Adrenal gland (tissue), 12 donors: ENCODE results near the gene SMPX. TPM values are rescaled to one million over a fixed set of nuclear protein-coding genes. Genes with fewer than 3 reads are reported as not detected.

ENCODE experiments used
- DNase-seq, 7 donors: peaks; one replicate each; pipeline ENCODE4 v3.0.0-alpha.2; 2019 to 2020
- H3K27ac ChIP-seq, 5 donors: fragments of 200-600 bp; sonication (generic) in 4 of 5; 1 replicate in 3 of 5; 2 replicates in 2 of 5; pipeline versions ENCODE4 v1.5.1 to v1.8.0; 2016 to 2020; ENCODE audit warnings: mild to moderate bottlenecking in 1 of 5
- H3K27me3 ChIP-seq: fragments of 200-600 bp; 2 replicates; pipeline ENCODE4 v1.8.0; 2021
- H3K36me3 ChIP-seq, 2 donors: fragments of 200-600 bp; replicated peaks in 1 of 2; 1 replicate in 1 of 2; 2 replicates in 1 of 2; pipeline versions ENCODE4 v1.5.1 to v1.8.0; 2018 to 2022
- H3K4me1 ChIP-seq, 2 donors: fragments of 200-600 bp; replicated peaks in 1 of 2; 1 replicate in 1 of 2; 2 replicates in 1 of 2; pipeline versions ENCODE4 v1.5.1 to v1.8.0; 2018 to 2021
- H3K4me3 ChIP-seq, 4 donors: fragments of 200-600 bp; sonication (generic) in 3 of 4; one replicate each; pipeline ENCODE4 v1.5.1; 2016 to 2018
- H3K9me3 ChIP-seq, 3 donors: fragments of 200-600 bp; sonication (generic) in 1 of 3; replicated peaks in 1 of 3; 1 replicate in 2 of 3; 2 replicates in 1 of 3; pipeline versions ENCODE4 v1.5.1 to v1.8.0; 2016 to 2021
- POLR2A ChIP-seq, 2 donors: fragments of 450-650 bp; IDR thresholded peaks; one replicate each; pipeline ENCODE4 v1.6.1; 2017; ENCODE audit warnings: antibody characterized with exemption in 2 of 2, mild to moderate bottlenecking in 2 of 2, moderate library complexity in 1 of 2
- WGBS, 4 donors: extraction: QIAGEN DNeasy Blood & Tissue Kit in 2 of 4; methylation state at CpG; one replicate each; pipeline versions ENCODE4 v1.1.5 to v1.1.7; 2013 to 2017; 5-methylcytosine and 5-hydroxymethylcytosine counted together
- intact Hi-C, 2 donors: fragments of 100-400 bp; cut with DNase I; formaldehyde crosslinking; loops; one replicate each; pipeline versions ENCODE4 v1.14.1 to v1.15.0; 2022 to 2023
- polyA plus RNA-seq, 3 donors: library from polyadenylated mRNA; stranded (reverse); fragments of 200-250 nt in 2 of 3; fragments of 350-450 nt in 1 of 3; fragmentation: Illumina TruSeq in 1 of 3; extraction: RNeasy Lipid Tissue Mini Kit (QIAGEN cat#74804) in 1 of 3; gene quantifications; one replicate each; pipeline ENCODE4 v1.2.3, GENCODE V29; 2013 to 2014
- total RNA-seq, 9 donors: library from RNA; depleted of rRNA in 4 of 9; stranded (reverse); fragments of >200 nt in 4 of 9; fragments of 120-200 nt in 1 of 9; fragmentation: NEBNext Ultra II Directional in 1 of 9; extraction: Animal tissue kit (Norgen Biotek cat#: 25700) in 1 of 9; gene quantifications; one replicate each; pipeline versions ENCODE4 v1.1.0 to v1.2.4, GENCODE V29; 2013 to 2023
- TF ChIP-seq, protein P1 (sequence below), 6 experiments: fragments of 450-650 bp in 4 of 6; fragments of 200-600 bp in 2 of 6; sonication (generic) in 1 of 6; IDR thresholded peaks; 1 replicate in 5 of 6; 2 replicates in 1 of 6; pipeline versions ENCODE4 v1.5.1 to v1.8.0; 2016 to 2021; ENCODE audit warnings: antibody characterized with exemption in 6 of 6, mild to moderate bottlenecking in 2 of 6, moderate library complexity in 1 of 6
- donor health status: healthy with polysubstance abuse.
- donor health status: Bipolar disorder and iron deficiency.
- donor health status: DM: yes; HTN: yes; CAD: no.
- donor health status: DM: no; HTN: no; CAD: no.
- donor health status: DM: no; HTN: no; CAD: no.
- donor health status: DM: yes; HTN: yes; CAD: no.

The SMPX gene
- total and polyA plus RNA-seq, 12 donors, result 0.10 TPM; not detected in 11

DNA sequence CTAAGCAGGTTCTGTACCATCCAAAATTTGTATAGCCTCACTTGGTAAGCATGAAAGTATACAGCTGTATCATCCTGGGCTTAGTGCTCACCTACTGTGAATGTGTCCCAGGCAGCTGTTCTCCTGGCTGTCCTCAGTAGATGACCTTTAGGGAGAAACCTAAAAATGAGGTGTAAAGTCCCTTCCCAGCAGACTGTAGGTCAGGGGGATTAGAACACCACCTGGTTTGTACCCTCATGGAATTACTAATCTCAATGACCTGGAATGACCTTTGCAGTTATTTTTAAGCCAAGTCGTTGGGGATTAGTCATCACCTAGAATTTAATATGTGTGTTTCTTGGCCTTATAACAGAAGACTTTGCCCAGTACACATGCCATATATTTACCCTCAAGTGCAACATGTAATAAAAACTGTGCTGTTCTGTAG is 42.4 kb upstream of the SMPX start:
- H3K27me3 ChIP-seq, result peaks cover 8% of the 10 kb centered on the region
- H3K4me3 ChIP-seq, result no peak overlapping the region
- DNase-seq, result no peak
- no peaks in the 10 kb centered on the region for H3K4me1 ChIP-seq
- intact Hi-C loops, result no loop called here
- no peaks in the 10 kb centered on the region for H3K9me3 ChIP-seq
- no peak overlapping the region for H3K27ac ChIP-seq
- H3K36me3 ChIP-seq, result no peaks in the 10 kb centered on the region
- TF ChIP-seq, protein P1, sequence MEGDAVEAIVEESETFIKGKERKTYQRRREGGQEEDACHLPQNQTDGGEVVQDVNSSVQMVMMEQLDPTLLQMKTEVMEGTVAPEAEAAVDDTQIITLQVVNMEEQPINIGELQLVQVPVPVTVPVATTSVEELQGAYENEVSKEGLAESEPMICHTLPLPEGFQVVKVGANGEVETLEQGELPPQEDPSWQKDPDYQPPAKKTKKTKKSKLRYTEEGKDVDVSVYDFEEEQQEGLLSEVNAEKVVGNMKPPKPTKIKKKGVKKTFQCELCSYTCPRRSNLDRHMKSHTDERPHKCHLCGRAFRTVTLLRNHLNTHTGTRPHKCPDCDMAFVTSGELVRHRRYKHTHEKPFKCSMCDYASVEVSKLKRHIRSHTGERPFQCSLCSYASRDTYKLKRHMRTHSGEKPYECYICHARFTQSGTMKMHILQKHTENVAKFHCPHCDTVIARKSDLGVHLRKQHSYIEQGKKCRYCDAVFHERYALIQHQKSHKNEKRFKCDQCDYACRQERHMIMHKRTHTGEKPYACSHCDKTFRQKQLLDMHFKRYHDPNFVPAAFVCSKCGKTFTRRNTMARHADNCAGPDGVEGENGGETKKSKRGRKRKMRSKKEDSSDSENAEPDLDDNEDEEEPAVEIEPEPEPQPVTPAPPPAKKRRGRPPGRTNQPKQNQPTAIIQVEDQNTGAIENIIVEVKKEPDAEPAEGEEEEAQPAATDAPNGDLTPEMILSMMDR (IDR thresholded peaks at IDR 0.05), result no peak
- TF ChIP-seq POLR2A (IDR thresholded peaks at IDR 0.05), result no peak
- WGBS, 4 donors, result 0 to 6% (median 4%) methylated on average over 1 of the region's 1 CpG; no CpG with 5 or more reads in 1 of the 4 donors

DNA sequence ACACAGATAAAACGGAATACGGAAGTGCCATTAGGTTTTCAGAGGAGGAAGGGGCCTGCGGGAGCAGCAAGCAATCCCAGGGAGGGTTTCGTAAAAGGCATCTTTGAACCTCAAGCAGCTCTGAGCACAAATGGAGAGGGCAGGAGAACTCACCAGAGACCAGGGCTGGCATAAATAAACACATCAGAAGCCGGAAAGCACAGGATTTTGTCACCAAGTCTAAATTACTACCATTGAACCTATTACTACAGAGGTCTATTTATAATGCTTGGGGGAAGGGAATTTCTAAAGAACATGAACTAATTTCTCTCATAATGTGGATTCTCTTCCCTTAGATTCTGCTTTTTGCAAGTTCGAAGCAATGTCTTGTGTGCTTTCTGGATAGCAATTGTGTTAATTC is 41.9 kb upstream of the SMPX start:
- Histone ChIP-seq H3K36me3 (no peaks in the 10 kb centered on the region), H3K27ac (no peak overlapping the region), H3K4me1 (no peaks in the 10 kb centered on the region), H3K4me3 (no peak overlapping the region), H3K27me3 (peaks cover 8% of the 10 kb centered on the region), H3K9me3 (no peaks in the 10 kb centered on the region)
- TF ChIP-seq, protein P1 (IDR thresholded peaks at IDR 0.05), result no peak
- no peak for TF ChIP-seq POLR2A (IDR thresholded peaks at IDR 0.05)
- no peak for DNase-seq
- WGBS, 4 donors, result 73 to 91% (median 81%) methylated on average over 6 of the region's 6 CpGs
- intact Hi-C loops, result no loop called here

DNA sequence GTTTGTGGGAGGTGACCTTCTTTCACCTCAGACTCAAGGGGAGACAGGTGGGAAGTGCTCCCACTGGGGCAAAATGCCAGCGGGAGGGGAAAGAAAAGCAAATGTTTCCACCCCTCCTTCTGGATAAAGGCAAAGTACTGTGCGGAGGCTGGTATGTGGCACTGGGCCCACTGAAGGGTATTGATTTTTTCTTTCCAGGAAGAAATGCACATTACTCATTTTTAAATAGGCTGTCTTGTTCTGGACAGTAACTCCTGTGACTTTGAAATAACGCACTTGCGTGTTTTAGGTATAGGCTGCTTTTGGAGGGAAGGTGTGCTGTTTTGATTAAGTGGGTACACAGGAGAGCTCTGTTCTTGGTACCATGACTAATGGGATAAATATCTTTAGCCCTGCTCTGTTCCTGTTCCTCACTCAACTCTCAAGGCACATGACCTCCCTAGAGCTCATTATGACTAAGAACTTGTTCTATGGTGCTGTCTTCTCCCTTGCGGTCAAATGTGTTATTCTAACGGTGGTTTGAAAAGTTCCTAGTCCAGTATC is 40.8 kb upstream of the SMPX start:
- Histone ChIP-seq H3K9me3 (no peaks in the 10 kb centered on the region), H3K27me3 (peaks cover 8% of the 10 kb centered on the region), H3K36me3 (no peaks in the 10 kb centered on the region), H3K27ac (no peak overlapping the region), H3K4me1 (no peaks in the 10 kb centered on the region), H3K4me3 (no peak overlapping the region)
- no peak for DNase-seq
- no peak for TF ChIP-seq POLR2A (IDR thresholded peaks at IDR 0.05)
- TF ChIP-seq, protein P1 (IDR thresholded peaks at IDR 0.05), result no peak
- intact Hi-C loops, result no loop called here
- 74 to 87% (median 80%) methylated on average over 5 to 6 of the region's 6 CpGs for WGBS, 4 donors

DNA sequence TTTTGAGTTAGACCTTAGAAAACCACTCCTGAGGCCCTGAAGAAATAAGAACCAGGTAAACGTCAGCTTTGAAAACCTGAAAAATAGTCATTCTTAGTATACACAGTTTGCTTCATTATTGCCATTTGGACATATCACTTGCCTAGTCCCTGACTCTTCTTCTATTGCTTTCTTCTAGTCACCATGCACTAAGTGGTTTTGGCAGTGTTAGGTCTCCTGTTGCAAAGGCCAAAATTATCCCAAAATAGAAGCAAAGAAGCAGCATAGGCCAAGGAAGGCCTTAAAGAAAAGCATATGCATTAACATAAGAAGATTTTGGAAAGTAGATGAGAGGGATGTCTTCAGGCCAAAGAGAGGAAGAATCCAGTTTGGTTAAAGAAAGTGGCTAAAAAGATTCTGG is 24.1 kb upstream of the SMPX start:
- 73 to 90% (median 81%) methylated on average over 1 of the region's 1 CpG for WGBS, 4 donors
- DNase-seq, result no peak
- no peak overlapping the region for H3K4me3 ChIP-seq
- no peak overlapping the region for H3K27ac ChIP-seq
- TF ChIP-seq, protein P1 (IDR thresholded peaks at IDR 0.05), result no peak
- TF ChIP-seq POLR2A (IDR thresholded peaks at IDR 0.05), result no peak
- no peaks in the 10 kb centered on the region for H3K27me3 ChIP-seq
- no peaks in the 10 kb centered on the region for H3K9me3 ChIP-seq
- intact Hi-C loops, result no loop called here
- no peaks in the 10 kb centered on the region for H3K4me1 ChIP-seq
- no peaks in the 10 kb centered on the region for H3K36me3 ChIP-seq
